Hepatocyte (in vitro differentiated cells): ENCODE results near the gene PBX3.

ENCODE experiments used
- EZH2 ChIP-seq: fragments of 200-600 bp; sonication (generic); IDR thresholded peaks from 2 replicates; pipeline ENCODE4 v1.6.1; 2016; ENCODE audit warnings: antibody characterized with exemption, mild to moderate bottlenecking, borderline replicate concordance
- EZH2phosphoT487 ChIP-seq: fragments of 200-600 bp; sonication (generic); IDR thresholded peaks from one replicate; pipeline ENCODE4 v1.6.1; 2018; ENCODE audit warnings: antibody characterized with exemption, mild to moderate bottlenecking, low read depth, moderate library complexity; ENCODE audit not compliant: unreplicated experiment, severe bottlenecking
- TF ChIP-seq, protein P1 (sequence below): fragments of 200-600 bp; sonication (generic); IDR thresholded peaks from 2 replicates; pipeline ENCODE4 v1.5.1; 2016; ENCODE audit warnings: antibody characterized with exemption, mild to moderate bottlenecking; ENCODE audit not compliant: poor library complexity

DNA sequence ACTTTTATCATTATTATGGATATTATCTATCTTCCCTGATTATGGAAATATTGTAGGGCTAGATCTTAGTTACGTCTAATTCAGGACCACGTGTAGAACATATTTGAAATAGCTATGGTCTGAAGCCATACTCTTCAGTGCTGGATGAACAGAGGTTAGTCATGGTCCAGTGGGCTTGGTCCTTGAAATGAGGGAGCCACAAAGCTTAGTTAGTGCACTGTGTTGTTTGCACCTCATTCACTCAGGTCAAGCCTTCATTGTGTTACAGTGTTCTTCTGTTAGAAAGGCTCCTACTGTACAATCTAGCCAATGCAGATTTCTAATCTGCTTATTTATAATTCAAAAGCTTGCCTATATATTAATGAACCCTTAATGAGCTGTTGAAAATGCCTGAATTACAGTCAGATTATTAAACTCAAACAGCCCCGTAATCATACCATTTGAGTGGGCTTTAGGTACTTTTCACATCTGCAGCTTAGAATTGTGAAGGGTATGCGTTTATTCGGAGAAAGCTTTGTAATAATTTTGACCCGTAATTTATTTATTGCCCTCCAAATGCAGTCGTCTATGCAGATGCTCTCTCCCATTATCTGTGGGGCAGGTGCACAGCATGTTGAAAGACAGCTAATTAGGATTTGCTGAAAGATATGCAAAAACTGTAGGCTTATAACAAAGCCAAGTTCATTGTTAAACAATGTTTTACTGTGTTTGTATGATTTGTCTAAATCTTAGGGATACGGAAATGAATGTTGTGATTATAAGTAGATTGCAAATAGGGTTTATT, 164.9 kb downstream of the PBX3 start:
- TF ChIP-seq, protein P1, sequence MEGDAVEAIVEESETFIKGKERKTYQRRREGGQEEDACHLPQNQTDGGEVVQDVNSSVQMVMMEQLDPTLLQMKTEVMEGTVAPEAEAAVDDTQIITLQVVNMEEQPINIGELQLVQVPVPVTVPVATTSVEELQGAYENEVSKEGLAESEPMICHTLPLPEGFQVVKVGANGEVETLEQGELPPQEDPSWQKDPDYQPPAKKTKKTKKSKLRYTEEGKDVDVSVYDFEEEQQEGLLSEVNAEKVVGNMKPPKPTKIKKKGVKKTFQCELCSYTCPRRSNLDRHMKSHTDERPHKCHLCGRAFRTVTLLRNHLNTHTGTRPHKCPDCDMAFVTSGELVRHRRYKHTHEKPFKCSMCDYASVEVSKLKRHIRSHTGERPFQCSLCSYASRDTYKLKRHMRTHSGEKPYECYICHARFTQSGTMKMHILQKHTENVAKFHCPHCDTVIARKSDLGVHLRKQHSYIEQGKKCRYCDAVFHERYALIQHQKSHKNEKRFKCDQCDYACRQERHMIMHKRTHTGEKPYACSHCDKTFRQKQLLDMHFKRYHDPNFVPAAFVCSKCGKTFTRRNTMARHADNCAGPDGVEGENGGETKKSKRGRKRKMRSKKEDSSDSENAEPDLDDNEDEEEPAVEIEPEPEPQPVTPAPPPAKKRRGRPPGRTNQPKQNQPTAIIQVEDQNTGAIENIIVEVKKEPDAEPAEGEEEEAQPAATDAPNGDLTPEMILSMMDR: no peak
- TF ChIP-seq EZH2phosphoT487 (no peak), EZH2 (no peak)
